HG03378 (cell line): ENCODE data around the gene ARL10.

Source experiments
- ATAC-seq: cut with Tn5 transposase; IDR thresholded peaks from one replicate; pipeline ENCODE4 v1.9.1; 2021; ENCODE audit warnings: mild to moderate bottlenecking, moderate library complexity; ENCODE audit not compliant: unreplicated experiment

The ARL10 gene

DNA sequence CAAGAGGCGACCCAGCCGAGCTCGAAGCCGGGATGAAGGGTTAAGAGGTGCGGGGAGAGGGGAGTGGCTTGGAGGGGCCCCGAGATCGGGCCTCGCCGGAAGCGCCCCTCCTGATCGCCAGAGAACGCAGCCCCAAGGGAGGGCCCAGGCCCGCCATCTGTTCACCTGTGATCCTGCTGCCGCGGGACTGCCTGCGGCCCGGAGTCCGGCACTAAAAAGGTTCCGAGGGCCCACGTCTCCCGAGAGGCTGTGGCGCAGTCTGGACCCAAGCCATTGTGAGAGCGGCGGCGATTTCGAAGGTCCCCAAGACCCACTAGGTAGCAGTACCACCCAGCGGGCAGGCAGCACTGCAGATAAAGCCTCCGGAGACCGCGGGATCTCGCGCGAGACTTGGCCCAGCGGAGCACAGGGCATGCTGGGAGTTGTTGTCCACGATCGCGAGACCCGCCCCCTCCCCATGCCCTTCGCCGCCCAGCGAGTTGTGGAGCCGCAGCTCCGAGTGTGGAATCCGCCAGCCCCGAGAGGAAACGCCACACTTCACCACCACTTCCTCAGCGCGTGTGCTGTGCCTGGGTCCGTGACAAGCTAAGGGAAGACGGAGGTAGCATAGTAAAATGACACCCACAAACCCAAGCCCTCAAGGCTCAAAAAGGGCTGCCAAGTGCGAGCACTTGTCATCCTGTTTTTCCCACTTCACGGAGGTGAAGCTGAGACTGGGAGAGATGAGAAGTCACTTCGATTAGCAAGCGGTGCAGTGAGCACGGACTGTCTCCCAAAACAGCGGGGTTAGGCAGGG, 3.7 kb upstream of the ARL10 start, which contains the start of gene KIAA1191:
KIAA1191 (minus strand) TSS at position 328 of the 796 bp plus-strand sequence. CDS start 2,256 bp downstream, outside the sequence.
- ATAC-seq: peak; percentile 86

DNA sequence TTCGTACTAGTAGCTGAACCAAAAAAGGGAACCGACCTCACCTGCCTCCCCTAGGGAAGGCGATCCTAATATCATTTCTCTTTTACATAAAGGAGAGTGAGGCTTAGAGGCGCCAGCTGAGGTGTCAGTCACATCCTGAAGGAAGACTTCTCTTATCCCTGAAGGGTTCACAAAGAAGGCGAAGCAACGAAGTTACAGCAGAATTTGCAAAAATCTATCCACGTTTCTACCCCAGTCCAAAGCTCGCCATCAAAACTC, 3.1 kb upstream of the ARL10 start:
- ATAC-seq: peak; percentile 18

DNA sequence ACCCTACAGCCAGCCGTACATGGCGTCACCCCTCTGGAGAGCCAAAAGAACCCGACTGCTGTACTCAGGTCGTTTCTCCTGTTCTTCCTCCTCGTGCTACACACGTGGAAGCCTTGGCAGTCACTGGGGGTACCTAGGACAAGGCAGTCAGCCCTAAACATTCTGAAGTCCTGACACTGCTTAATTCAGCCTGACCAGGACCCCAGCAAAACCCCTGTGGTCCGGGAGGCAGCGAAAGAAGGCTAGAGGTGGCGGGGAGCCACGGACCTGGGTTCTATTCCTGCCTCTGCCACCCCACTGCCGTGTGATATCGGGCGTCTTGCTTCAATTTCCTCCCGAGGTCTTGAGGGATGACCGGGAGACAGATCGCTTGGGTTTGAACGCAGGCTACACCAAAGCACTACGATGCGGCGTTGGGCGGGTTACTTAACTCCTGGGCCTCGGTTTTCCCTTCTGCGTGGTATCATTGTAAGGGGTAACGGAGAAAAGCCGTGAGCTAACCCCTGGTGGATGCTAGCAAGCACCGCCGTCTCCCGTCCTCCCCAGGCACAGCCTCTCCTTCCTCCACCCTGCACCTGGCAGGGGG, 429 bp upstream of the ARL10 start:
- ATAC-seq: no peak

DNA sequence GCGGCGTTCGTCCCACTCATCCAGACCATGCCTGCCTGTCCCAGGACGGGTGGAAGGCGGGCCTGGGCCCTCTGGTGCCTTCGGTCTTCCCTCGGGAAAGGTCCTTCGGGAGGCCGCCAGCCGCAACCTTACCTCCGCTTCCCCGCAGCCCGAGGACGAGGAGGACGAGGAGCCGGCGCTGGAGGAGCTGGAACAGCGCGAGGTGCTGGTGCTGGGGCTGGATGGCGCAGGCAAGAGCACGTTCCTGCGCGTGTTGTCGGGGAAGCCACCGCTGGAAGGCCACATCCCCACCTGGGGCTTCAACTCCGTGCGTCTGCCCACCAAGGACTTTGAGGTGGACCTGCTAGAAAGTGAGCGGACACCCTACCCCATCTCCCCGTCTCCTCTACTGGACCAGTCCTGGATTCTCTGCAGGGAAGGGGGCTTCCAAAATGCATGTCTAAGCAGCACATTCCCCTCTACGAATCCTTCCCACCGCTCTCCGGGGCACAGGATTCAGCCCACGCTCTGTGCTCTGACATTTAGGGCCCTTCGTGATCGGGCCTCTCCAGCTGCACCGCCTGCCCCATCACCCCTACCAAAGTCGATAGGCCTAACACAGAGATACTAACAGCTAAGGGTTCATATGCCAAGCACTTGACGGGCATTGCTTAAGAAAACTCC, 1.1 kb downstream of the ARL10 start:
- no peak for ATAC-seq

DNA sequence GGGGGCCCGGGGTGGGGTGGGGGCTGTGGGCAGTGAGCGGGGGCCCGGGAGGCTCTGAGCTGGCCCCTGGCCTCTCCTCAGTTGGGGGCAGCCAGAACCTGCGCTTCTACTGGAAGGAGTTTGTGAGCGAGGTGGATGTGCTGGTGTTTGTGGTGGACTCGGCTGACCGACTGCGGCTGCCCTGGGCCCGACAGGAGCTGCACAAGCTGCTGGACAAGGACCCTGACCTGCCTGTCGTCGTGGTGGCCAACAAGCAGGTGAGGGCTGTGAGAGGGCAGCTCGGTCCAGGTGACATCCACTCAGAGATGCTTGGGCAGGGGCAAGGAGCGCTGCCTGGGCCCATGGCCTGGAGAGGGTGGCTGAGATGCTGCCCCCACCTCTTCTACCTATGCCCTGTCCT, 3.4 kb downstream of the ARL10 start:
- no peak for ATAC-seq

DNA sequence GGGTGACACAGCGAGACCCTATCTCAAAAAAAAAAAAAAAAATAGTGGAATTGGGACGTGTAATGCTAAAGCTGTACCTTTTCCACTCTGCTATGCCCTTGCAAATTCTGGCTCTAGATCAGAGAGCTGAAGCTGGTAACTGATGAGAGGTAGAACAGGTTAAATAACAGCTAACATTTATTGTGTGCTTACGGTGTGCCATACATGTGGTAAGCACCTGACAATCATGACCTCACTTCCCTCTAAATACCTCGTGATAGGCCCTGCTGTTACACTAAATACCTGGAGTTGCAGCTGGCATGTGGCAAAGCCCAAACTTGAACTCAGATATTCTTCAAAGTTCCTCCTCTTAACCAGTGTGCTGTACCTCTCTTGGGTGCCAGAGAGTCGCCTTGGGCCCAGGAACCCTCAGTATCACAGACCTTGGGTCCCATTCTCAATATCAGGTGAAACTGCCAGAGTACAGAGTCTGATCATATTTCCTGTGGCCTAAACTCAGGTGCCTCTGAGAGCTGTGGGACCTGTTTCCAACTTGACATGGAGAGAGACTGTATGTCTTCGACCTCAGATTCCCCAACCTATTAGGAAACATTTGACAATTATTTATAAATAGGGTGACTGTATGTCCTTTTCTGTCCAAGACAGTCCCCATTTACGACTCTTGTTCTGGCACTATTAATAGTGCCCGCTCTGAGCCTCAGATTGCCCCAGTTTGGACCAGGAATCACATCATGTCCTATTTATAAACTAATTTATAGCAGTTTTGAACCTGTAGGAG, 4.8 kb downstream of the ARL10 start:
- ATAC-seq: no peak

DNA sequence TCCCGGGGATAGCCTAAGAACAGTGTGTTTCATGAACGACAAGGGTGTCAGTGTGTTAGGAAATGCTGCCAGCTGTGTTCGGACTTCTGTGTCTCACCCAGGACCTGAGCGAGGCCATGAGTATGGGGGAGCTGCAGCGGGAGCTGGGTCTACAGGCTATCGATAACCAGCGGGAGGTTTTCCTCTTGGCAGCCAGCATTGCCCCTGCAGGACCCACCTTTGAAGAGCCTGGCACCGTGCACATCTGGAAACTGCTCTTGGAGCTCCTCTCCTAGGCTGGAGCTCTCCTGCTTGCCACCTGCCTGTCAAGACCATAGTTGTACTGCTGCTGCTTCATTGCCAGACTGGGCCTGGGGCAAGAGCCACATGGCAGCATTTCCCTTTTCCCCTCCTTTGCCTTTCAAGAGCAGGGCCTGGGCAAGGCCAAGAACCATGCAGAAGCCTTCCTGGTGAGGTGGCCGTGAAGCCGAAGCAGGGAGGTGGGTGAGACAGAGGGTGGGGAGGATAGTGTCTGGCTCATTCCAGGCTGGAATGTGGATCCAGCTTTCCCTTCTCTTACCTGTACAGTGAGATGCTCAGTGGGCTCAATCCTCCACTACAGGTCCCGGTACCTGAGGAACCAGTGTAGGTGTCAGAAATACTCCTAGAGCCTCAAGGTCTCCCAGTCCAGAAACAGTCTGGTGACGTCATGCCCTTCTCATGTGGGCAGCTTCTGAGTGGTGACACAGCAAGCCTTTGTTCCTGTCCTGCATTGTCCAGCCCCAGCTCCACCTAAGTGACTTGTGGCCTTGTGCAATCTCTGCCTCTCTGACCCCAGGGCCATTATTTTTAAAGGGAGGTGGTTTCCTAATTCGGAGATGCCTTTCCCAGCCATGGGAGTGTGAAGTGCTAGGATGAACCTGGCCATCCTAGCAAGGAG, 6.6 kb downstream of the ARL10 start:
- no peak for ATAC-seq

DNA sequence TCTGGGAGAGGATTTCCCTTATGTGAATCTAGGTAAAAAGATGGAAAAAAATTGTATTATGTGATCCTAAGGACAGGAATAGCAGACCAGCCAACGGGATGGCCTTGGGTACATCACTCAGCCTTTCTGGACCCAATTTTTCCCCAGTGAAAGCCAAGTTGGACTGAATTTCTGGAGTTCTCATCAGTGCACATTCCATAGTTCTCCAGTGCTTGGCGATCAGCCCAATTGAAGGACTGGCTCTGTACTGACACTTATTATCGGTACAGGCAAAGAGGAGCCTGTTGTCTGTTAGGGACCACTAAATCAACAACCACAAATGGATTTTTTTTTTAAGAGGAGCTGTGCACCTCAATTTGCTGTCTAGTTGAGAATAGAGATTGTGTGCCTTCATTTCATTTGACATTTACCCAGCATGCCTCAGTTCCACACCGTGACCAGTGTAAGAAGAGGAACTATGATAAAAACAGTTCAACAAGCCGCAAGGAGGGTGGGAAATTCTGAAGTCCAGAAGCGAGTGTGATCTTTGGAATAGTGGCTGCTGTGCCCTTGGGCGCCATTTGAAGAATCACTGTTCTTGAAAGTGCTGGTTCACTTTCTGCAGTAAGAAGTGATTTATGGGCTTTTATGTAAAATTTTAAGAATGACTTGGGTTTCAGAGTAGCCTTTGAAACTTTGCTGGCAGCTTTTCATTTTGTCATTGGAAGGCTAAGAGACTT, 8.0 kb downstream of the ARL10 start:
- no peak for ATAC-seq

DNA sequence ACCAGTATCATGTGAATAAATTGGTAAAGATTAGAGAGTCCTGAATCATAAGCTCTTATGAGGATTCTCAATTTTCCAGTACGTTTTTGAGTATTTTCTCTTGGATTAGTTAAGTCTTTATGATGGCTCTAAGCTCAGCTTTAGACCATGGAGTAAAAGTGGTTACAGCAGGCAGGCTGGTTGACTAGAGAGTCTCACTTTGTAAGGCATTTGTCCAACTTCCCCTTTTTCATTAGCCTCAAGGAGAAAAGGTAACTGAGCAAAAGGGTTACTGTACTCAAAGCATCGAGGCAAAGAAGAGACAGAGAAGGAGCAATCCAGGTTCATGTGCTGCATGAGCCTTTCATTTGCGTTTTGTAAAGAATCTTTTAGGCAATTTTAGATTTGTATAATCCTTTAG, 14.6 kb downstream of the ARL10 start:
- ATAC-seq: no peak

DNA sequence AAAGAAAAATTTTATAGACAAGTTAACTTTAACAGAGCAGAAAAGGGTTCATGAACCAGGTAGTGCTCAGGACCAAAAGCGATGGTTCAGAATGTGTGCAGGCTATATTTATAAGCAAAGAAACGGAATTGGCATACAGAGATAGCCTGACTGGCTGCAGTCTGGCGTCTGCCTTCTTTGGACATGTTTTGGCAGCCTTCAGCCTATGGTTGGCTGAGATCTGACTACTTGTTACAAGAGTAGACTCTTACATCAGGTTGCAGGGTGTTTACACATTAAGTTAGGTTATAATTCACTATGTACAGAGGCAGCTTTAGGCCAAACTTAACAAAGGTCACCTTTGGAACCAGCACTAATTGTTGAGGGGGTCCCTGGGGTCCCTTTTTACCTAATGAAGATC, 16.1 kb downstream of the ARL10 start:
- no peak for ATAC-seq

DNA sequence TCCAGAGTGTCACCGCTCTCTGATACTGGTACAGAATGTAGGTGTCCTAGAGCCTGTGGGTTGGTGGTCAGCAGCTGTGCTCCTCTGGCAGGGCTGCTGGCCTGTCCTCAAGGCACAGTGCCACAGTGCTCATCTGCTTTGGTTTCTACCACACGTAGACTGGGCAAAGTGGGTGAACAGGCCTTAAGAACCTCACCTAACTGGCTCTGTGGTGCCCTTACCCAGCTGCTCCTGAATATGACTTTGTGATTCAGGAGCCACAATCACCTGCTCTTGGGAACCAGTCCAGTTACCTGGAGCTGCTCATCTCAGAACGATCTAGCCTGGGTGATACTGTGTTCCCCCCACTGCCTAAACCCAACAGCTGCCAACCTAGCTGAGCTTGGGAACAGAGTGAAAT, 16.7 kb downstream of the ARL10 start:
- no peak for ATAC-seq

DNA sequence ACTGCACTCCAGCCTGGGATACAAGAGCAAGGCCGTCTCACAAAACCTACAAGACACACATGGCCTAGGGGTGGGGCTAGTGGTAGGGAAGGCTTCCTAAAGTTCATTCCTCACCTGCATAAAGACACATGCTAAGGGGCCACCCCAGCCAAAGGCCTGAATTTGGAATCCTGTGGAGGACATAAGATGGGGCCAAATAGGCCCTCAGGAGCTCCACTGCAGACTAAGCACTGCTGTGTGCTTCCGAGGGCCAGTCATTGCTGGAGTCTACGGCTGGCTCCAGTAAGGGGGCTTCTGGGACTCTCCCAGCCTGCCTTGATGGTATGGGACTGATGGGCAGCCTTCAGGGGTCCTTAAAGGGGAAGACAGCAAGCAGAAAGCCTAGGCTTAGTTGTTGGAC, 17.4 kb downstream of the ARL10 start:
- no peak for ATAC-seq

DNA sequence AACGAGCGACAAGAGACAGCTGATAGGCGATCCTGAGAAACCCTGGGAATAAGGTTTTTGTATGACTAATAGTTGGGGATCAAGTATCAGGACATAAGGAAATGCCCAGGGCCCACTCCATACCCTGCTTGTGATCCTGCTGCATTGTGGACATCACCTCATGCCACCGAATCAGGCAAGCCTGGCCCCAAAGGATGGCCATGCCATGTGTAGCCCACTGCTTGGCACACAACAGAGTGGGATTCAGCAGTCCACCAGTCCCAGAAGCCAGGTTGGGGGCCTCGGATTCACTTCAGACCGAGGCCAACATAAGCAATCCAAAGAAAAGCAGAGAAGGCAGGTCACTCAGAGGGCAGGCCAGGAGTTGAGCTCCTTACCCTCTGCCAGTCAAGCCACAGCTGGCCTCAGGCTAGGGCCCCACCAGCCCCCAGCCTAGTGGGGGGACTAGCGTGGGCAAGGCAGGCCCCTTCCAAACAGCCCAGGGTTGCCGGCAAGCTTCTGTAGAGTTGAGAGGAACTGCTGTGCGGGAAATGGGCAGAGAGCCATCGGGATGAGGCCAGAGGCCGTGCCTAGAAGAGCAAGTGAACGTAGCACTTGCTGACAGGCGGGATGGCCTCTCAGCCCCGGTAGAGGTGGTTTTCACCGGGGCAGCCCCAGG, 18.1 kb downstream of the ARL10 start:
- ATAC-seq: no peak

DNA sequence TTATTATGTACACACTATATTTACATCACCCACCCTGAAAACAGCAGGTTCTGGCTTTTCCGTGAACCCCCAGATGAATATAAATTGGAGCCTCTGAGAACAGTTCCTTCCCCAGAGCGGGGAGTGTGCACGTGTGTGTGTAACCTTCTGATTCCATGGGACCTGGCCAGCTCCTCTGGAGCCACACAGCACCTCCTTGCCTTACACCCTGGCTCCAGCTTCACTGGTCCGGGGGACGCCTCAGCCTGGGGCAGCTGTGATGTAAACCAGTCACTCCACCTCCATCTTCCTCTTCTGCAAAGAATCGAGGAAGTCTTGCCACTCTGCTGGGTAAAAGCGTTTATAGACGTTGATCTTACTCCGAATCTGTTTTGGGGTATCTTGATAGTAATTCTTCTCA, 18.7 kb downstream of the ARL10 start:
- ATAC-seq: no peak

DNA sequence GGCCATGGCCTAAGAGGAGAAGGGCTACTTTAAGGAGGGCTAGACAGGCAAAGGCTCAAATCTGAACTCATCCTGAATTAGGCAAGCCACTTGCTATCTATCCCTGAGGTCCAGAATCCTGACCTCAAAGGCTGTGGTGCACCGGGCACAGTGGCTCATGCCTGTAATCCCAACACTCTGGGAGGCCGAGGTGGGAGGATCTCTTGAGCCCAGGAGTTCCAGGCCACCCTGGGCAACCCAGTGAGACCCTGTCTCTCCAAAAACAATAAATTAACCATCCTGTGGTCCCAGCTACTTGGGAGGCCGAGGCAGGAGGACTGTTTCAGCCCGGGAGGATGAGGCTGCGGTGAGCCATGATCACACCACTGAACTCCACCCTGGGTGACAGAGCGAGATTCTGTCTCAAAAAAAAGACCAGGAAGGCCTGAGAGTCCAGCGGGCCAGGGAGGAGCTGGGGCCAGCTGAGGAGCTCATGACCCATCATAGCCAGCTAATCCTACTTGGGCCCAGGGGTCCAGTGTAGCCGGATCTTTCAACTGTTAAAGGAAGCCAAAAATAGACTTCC, 19.2 kb downstream of the ARL10 start:
- no peak for ATAC-seq

DNA sequence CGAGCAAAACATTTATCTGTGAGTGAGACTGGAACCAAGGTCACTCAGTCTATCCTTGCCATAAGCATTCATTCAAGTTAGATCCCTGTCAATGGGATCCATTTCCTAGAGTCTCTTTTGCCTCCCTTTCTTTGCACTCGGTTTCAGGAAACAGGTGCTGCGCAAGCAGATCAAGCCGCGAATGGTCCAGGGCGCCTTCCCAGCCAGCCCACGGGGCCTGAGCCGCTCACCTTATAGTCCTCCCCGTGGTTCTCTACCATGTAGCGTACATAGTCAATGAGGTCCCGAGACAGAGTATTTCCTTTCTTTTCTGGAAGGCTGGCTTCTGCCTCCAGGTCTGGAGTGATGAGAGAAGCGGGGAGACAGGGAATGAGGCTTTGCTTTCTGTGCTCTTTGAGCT, 19.7 kb downstream of the ARL10 start:
- ATAC-seq: no peak

DNA sequence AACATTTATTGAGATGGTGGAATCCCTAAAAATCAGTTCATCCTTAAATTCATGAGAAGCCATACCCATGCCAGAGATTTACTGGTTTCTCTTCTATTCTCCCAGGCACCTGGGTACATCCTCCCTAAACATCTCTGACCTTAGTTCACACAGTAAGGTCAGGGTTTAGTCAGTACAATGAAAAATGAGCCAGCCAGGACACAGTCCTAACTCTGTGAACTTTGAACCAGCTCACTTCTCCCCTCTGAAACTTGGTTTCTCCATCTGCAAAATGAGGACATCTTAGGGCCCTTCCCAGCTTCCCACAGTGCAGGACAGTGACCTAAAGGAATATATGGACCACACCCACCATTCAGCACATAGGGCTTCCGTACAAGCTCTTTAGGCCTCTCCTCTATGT, 21.2 kb downstream of the ARL10 start:
- ATAC-seq: no peak

DNA sequence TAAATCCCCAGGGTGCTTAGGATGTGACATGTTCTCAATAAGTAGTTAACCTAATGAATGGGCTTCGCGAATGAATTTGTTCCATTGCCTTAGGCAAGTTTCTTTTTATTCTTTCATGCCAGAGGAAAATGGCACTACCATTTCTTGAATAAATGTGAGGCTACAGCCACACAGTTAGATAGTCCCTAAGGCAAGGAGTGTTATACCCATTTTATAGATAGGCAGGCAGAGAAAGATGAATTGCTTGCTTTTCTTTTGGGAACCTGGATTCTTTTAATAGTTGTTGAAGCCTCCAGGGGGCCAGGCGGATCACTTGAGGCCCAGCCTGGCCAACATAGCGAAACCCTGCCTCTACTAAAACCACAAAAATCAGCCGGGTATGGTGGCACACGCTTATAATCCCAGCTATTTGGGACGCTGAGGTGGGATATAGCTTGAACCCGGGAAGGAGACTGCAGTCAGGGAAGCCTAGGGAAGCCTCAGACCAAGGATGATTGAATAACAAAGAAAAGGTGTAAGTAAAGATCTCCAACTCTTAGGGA, 22.2 kb downstream of the ARL10 start:
- no peak for ATAC-seq

DNA sequence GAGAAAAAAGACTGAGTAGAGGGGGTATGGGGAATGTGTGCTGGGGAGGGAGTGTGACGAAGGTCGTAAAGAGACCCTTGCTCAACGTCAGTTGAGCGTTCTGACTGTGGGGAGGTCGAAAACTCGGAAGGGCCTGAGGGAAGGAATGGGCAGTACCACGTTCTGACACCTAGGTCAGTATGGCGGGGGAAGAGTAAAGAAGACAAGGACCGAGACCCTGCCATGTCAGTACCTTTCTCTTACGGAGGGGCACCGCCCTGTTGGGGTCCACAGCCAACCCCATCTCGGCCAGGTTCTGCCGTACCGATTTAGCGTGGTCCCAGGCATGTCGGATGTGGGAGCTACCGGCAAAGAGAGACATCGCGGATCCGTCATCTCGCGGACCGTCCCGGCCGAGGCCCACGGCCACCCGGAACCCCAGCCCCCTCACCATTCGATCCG, 22.7 kb downstream of the ARL10 start:
- ATAC-seq: no peak
